AG04450 (cell line): ENCODE results near the gene IFFO2. TPM values are rescaled to one million over a fixed set of nuclear protein-coding genes. Genes with fewer than 3 reads are reported as not detected.
A peak's percentile ranks its signal among the peaks of the same experiment; 100 is the strongest.

Experiments used
- CTCF ChIA-PET: fragments of 300-600, 350-600 bp; formaldehyde crosslinking; extraction: SDS; loops from one replicate; lab custom pipeline; 2022; ENCODE audit warnings: antibody characterized with exemption, inconsistent platforms; lab: Charles Lee
- POLR2A ChIA-PET: fragments of 350-600 bp; formaldehyde crosslinking; extraction: SDS; loops from one replicate; lab custom pipeline; 2021; ENCODE audit warnings: antibody characterized with exemption, inconsistent platforms; lab: Yijun Ruan, JAX
- DNase-seq: peaks from one replicate; pipeline ENCODE4 v3.0.0-alpha.2; 2011; ENCODE audit warnings: low read depth, low spot score
- H3K27ac ChIP-seq: one replicate; pipeline ENCODE4 v1.5.1; 2012; ENCODE audit warnings: low read depth, low read length, control low read depth
- H3K27me3 ChIP-seq: one replicate; pipeline ENCODE4 v1.6.0; 2012; ENCODE audit warnings: low read length; ENCODE audit not compliant: control insufficient read depth, insufficient read depth
- H3K4me3 ChIP-seq: 2 replicates; pipeline ENCODE4 v1.5.1; 2011; ENCODE audit warnings: mild to moderate bottlenecking, low read depth, low read length, control low read depth
- H3K9me3 ChIP-seq: 2 replicates; pipeline ENCODE4 v1.5.1; 2012; ENCODE audit warnings: low read length; ENCODE audit not compliant: control insufficient read depth, insufficient read depth
- polyA plus RNA-seq: library from polyadenylated mRNA; depleted of rRNA; stranded (reverse); fragments of >200 nt; gene quantifications from 2 replicates; pipeline ENCODE4 v1.2.3, GENCODE V29; 2011
- TF ChIP-seq, protein P1 (sequence below): IDR thresholded peaks from 2 replicates; pipeline ENCODE4 v1.5.1; 2011; ENCODE audit warnings: low read depth, low read length, control low read depth, inconsistent platforms

IFFO2 gene
- polyA plus RNA-seq, 1 experiment: 6.8 TPM

DNA sequence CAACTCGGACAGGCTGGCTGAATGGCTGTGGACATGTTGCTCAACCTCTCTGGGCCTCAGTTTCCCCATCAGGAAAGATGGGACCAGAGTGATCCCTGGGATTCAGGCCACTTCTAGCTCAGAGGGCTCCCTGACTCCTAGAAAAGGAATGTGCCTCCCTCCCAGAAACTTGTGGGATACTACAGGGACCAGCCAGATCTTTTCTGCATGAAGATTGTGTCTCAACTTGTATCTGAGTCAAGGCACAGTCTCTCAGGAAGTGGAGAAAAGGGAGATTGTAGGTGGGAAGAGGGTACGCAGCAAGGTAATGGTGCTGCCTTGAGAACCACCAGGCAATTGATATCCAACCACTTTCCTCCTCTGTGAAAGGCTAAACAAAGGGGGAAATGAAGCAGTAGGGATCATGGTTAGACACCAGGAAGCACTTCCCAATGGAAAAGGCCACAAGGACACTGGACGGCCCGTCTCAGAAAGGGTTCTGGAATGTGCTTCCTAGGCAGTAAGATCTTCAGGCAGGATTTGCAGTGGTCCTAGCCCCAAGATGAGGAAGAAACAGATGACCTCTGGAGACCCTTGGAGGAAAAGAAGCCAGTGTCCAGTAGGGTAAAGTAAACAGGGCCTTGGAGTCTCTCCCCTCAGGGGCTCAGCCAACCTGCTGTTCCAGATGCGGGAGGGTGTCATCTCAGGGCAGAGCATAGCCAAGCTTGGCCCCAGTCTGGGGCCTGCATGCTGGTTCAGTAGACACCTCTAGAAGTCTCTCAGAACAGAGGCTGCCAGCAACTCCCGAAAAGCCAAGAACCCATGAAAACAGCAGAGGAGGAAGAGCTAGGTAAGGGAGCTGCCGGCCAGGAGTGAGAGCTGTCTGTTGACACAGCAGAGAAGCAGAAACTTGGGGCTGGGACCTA, 16.8 kb downstream of the IFFO2 start:
- TF ChIP-seq, protein P1, sequence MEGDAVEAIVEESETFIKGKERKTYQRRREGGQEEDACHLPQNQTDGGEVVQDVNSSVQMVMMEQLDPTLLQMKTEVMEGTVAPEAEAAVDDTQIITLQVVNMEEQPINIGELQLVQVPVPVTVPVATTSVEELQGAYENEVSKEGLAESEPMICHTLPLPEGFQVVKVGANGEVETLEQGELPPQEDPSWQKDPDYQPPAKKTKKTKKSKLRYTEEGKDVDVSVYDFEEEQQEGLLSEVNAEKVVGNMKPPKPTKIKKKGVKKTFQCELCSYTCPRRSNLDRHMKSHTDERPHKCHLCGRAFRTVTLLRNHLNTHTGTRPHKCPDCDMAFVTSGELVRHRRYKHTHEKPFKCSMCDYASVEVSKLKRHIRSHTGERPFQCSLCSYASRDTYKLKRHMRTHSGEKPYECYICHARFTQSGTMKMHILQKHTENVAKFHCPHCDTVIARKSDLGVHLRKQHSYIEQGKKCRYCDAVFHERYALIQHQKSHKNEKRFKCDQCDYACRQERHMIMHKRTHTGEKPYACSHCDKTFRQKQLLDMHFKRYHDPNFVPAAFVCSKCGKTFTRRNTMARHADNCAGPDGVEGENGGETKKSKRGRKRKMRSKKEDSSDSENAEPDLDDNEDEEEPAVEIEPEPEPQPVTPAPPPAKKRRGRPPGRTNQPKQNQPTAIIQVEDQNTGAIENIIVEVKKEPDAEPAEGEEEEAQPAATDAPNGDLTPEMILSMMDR: no peak
- CTCF ChIA-PET: interaction anchor here (0.6 to 3.5 kb wide), 5 partner anchors 27 to 1988 kb away, joined by 3 to 27 read pairs (median 4); partner anchors contain the start of gene ALDH4A1
- Histone ChIP-seq H3K9me3 (no peaks in the 10 kb centered on the region), H3K27ac (peak overlapping the region; percentile 42), H3K4me3 (no peak overlapping the region), H3K27me3 (no peaks in the 10 kb centered on the region)
- DNase-seq: no peak
- POLR2A ChIA-PET: interaction anchor here (0.6 to 1.6 kb wide), 4 partner anchors 13 to 151 kb away, joined by 3 to 4 read pairs (median 3); partner anchors contain the start of gene IFFO2

DNA sequence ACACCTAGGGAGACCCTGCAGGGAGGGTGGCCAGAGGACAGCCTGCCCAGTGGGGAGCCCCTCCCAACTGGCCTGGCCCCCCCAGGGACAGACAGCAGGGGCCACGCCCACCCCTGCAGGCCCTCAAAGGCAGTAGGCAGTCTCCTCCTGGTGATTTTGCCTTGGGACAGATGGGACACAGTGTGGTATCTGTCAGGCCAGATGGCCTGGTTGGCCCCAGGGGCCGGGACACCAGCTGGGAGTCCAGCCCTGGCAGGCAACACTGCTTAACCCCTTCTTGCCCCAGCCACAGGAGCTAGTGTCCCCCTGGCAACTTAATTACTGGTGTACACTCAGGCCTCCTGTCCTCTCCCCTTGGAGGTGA, 17.8 kb downstream of the IFFO2 start:
- CTCF ChIA-PET: interaction anchor here (1.1 to 3.0 kb wide), 2 partner anchors 26 to 36 kb away, joined by 3 to 22 read pairs; partner anchors contain the start of gene ALDH4A1
- no peaks in the 10 kb centered on the region for H3K9me3 ChIP-seq
- H3K27ac ChIP-seq: peak overlapping the region; percentile 31
- H3K27me3 ChIP-seq: no peaks in the 10 kb centered on the region
- no peak for DNase-seq
- POLR2A ChIA-PET: interaction anchor here (1.6 kb wide), 1 partner anchor 18 kb away, joined by 3 read pairs; the partner anchor contains the start of gene IFFO2
- no peak overlapping the region for H3K4me3 ChIP-seq
- TF ChIP-seq, protein P1: no peak

- TF ChIP-seq, protein P1: no peak
- no peaks in the 10 kb centered on the region for H3K27me3 ChIP-seq
- no peaks in the 10 kb centered on the region for H3K9me3 ChIP-seq
- no peak overlapping the region for H3K27ac ChIP-seq
- no peak overlapping the region for H3K4me3 ChIP-seq
- no peak for DNase-seq
- POLR2A ChIA-PET: interaction anchor here (1.6 kb wide), 1 partner anchor 19 kb away, joined by 3 read pairs; the partner anchor contains the start of gene IFFO2
- CTCF ChIA-PET: interaction anchor here (1.1 to 3.0 kb wide), 2 partner anchors 25 to 35 kb away, joined by 3 to 22 read pairs; partner anchors contain the start of gene ALDH4A1
Measured at GRCh38 chr1:18938008-18938706, 18.3 kb downstream of the IFFO2 start.

GRCh38 chr1:18937539-18937938, 18.9 kb downstream of the IFFO2 start:
- Histone ChIP-seq H3K4me3 (no peak overlapping the region), H3K27ac (no peak overlapping the region), H3K9me3 (no peaks in the 10 kb centered on the region), H3K27me3 (no peaks in the 10 kb centered on the region)
- TF ChIP-seq, protein P1: no peak
- ChIA-PET CTCF (interaction anchor here (3.0 kb wide), 1 partner anchor 25 kb away, joined by 22 read pairs; no protein-coding TSS in a partner anchor), POLR2A (no interaction called here)
- no peak for DNase-seq
